ENCODE measurements around the gene MRPS33. TPM values are rescaled to one million over a fixed set of nuclear protein-coding genes. Genes with fewer than 3 reads are reported as not detected.

Gene MRPS33
- total RNA-seq, 1 experiment from 2014 or later = 30.7 TPM

DNA sequence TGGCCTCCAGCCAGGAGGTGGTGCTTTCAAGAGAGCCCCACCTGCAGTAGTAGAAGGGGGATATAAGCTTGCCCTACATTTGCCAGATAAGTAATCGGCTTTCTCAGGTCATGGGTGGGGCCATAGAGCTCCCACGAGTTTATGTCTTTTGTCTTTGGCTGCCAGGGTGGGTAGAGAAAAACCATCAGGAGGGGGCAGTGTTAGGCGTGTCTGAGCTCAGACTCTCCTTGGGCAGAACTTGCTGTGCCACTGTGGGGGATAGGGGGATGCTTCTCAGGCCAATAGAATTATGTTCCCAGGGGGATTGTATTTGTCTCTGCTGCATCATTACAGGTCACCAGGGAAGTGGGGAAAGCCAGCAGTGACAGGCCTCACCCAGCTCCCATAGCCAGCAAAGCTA lies 12.3 kb upstream of the MRPS33 start:
- Histone ChIP-seq H3K9me3 (replicated peaks) (0 out of 2 replicates have a peak, but pooled peaks cover 2% of the 10 kb centered on the region), H3K27ac (no peak overlapping the region), H3K27me3 (replicated peaks) (no peaks in the 10 kb centered on the region), H3K36me3 (no peaks in the 10 kb centered on the region), H3K4me3 (no peak overlapping the region), H3K4me1 (replicated peaks) (no peaks in the 10 kb centered on the region)
- no peak for DNase-seq (ENCODE audit: low read depth in 1 of 2, low spot score in 2 of 2)

GRCh38 chr7:141024668-141025067 lies 9.9 kb upstream of the MRPS33 start:
- H3K27ac ChIP-seq = no peak overlapping the region
- H3K36me3 ChIP-seq = no peaks in the 10 kb centered on the region
- DNase-seq (ENCODE audit: low read depth in 1 of 2, low spot score in 2 of 2) = no peak
- no peak overlapping the region for H3K4me3 ChIP-seq
- no peaks in the 10 kb centered on the region for H3K27me3 ChIP-seq (replicated peaks)
- no peaks in the 10 kb centered on the region for H3K9me3 ChIP-seq (replicated peaks)
- H3K4me1 ChIP-seq (replicated peaks) = no peaks in the 10 kb centered on the region

GRCh38 chr7:141023295-141023694 lies 8.5 kb upstream of the MRPS33 start:
- DNase-seq (ENCODE audit: low read depth in 1 of 2, low spot score in 2 of 2) = no peak
- Histone ChIP-seq H3K9me3 (replicated peaks) (no peaks in the 10 kb centered on the region), H3K36me3 (no peaks in the 10 kb centered on the region), H3K27ac (no peak overlapping the region), H3K4me1 (replicated peaks) (no peaks in the 10 kb centered on the region), H3K27me3 (replicated peaks) (no peaks in the 10 kb centered on the region), H3K4me3 (no peak overlapping the region)

DNA sequence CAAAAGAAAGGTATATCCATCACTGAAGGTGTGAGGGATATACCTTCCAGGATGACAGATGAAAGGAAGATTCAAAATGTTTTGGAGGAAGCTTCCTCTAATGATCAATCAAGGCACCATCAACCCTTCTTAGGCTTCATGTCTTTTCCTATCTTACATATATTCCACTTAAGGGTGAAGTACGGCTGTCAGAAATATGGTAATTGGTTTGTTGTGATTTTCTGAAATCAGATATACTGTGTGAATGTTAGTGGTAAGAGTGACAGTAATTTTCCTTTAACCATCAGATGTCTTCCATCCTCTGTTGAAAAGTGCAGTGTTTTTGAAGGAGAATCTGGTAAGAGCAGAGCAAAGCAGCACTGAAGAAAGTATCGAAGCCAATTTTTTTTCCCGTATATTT lies 2.8 kb upstream of the MRPS33 start:
- no peaks in the 10 kb centered on the region for H3K36me3 ChIP-seq
- no peak overlapping the region for H3K27ac ChIP-seq
- peaks cover 15% of the 10 kb centered on the region for H3K4me1 ChIP-seq (replicated peaks)
- H3K9me3 ChIP-seq (replicated peaks) = no peaks in the 10 kb centered on the region
- no peak overlapping the region for H3K4me3 ChIP-seq
- no peak for DNase-seq (ENCODE audit: low read depth in 1 of 2, low spot score in 2 of 2)
- H3K27me3 ChIP-seq (replicated peaks) = no peaks in the 10 kb centered on the region

DNA sequence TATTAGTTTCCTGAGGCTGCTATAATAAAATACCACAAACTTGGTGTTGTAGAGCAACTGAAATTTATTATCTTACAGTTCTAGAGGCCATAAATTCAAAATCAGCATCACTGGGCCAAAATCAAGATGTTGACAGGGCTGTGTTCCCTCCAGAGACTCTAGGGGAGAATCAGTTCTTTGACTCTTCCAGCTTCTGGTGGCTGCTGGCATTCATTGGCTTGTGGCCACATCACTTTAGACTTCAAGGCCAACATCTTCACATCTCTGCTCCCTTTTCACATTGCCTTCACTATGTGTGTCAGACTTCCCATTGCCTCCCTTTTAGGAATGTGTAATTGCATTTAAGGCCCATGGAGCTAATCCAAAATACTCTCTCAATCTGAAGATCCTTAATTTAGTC lies 1.6 kb upstream of the MRPS33 start:
- DNase-seq (ENCODE audit: low read depth in 1 of 2, low spot score in 2 of 2) = no peak
- no peaks in the 10 kb centered on the region for H3K9me3 ChIP-seq (replicated peaks)
- H3K4me3 ChIP-seq = no peak overlapping the region
- H3K4me1 ChIP-seq (replicated peaks) = peaks cover 18% of the 10 kb centered on the region
- H3K27ac ChIP-seq = no peak overlapping the region
- peaks cover 2% of the 10 kb centered on the region for H3K36me3 ChIP-seq
- H3K27me3 ChIP-seq (replicated peaks) = no peaks in the 10 kb centered on the region

DNA sequence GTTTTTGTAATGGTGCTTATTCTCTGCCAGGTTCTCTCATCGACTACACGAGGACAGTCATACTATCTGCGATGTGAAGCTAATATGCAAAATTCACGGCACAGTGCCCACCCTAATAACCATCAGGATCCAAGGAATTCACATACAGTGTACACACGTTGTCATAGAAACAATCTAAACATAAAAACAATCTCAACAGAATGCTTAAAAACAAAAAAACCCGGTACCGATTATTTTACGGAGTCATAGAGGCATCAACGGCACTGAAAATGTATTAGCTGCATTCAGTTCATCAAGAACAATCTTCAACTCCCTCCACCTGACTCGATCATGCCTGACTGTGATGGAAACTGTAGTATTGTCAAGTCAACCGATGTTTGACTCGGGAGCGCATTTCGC lies 628 bp downstream of the MRPS33 start:
- peaks cover 18% of the 10 kb centered on the region for H3K4me1 ChIP-seq (replicated peaks)
- H3K27ac ChIP-seq = peak overlapping the region; percentile 70
- H3K27me3 ChIP-seq (replicated peaks) = no peaks in the 10 kb centered on the region
- H3K36me3 ChIP-seq = peaks cover 20% of the 10 kb centered on the region
- no peak for DNase-seq (ENCODE audit: low read depth in 1 of 2, low spot score in 2 of 2)
- peak overlapping the region; percentile 51 for H3K4me3 ChIP-seq
- no peaks in the 10 kb centered on the region for H3K9me3 ChIP-seq (replicated peaks)

DNA sequence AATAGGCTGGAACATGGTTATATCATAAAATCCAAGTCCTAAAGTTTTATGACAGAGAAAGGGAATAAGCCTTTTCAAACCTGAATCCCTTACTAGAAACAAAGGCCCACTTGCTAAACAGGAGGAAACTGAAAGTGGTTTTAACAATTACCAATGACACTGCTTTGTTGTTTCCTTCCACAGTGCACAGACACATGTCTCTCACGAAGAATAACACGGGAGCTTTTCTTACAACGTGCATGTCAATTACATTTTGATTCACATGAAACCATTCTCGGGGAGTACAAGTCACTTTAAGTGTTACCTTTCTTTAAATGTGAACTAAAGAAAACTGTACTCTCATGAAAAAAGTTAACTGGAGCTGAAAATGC lies 1.4 kb downstream of the MRPS33 start:
- no peaks in the 10 kb centered on the region for H3K9me3 ChIP-seq (replicated peaks)
- peaks cover 25% of the 10 kb centered on the region for H3K36me3 ChIP-seq
- no peak overlapping the region for H3K4me3 ChIP-seq
- no peaks in the 10 kb centered on the region for H3K27me3 ChIP-seq (replicated peaks)
- H3K4me1 ChIP-seq (replicated peaks) = peaks cover 18% of the 10 kb centered on the region
- no peak for DNase-seq (ENCODE audit: low read depth in 1 of 2, low spot score in 2 of 2)
- H3K27ac ChIP-seq = no peak overlapping the region

DNA sequence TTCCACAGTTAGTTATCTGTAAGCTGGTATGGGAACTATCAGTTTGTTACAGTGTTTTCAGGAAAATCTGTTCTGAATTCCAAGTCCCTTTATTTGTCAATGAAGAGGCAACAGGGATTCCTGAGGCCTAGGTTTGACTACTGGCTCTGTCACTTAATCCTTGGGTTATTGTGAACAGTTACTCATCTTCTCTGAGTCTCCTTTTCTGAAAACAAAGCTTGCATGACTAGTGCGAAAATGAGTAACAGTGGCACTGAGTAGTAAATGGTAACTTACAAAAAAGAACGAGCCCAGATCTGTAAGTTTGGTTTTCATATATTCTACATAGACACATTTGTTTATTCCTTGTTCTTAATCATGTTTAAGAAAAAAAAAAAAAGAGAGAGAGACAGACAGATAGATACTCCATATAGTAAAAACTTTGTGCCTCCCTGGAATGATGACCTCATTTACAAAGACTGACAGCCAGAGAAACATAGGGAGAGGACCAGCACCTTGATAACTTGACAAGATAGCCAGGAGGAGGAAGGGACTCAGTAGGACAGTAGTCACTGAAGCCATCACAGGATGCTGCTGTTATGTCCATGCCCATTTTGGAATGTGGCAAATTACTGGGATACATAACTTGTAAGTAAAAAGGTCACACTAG lies 1.9 kb downstream of the MRPS33 start:
- no peaks in the 10 kb centered on the region for H3K9me3 ChIP-seq (replicated peaks)
- H3K4me3 ChIP-seq = no peak overlapping the region
- no peaks in the 10 kb centered on the region for H3K27me3 ChIP-seq (replicated peaks)
- peaks cover 30% of the 10 kb centered on the region for H3K36me3 ChIP-seq
- H3K27ac ChIP-seq = no peak overlapping the region
- DNase-seq (ENCODE audit: low read depth in 1 of 2, low spot score in 2 of 2) = peak in 1 of 2 experiments; percentile 19
- H3K4me1 ChIP-seq (replicated peaks) = peaks cover 18% of the 10 kb centered on the region

DNA sequence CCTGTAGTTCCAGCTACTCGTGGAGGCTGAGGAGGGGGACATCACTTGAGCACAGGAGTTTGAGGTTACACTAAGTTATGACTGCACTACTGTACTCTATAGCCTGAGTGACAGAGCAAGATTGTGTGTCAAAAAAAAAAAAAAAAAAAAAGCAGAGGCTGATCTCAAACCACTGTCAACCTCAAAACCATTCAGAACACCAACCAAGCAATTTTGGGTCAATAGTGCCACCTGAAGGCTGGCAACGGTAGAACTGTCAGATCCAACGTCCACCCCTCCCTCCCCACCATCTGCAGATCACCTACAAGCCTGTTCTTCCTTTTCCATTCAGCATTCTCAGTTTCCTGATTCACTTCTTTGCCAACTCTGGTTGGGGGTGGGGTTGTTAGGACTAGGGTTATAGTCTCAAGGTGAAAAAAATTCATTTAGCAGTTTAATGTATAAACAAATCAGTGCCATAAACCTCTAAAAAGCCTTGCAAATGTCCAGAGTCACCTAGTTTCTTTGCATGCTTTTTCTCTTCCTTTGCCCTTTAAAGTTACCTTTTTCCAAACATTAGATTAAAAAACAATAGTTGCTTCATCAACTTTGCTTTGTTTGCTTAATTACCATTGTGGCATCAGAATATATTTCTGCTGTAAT lies 2.6 kb downstream of the MRPS33 start:
- Histone ChIP-seq H3K36me3 (peaks cover 31% of the 10 kb centered on the region), H3K27me3 (replicated peaks) (no peaks in the 10 kb centered on the region), H3K27ac (no peak overlapping the region), H3K9me3 (replicated peaks) (no peaks in the 10 kb centered on the region), H3K4me1 (replicated peaks) (peaks cover 18% of the 10 kb centered on the region), H3K4me3 (no peak overlapping the region)
- peak; percentile 52 to 54 for DNase-seq (ENCODE audit: low read depth in 1 of 2, low spot score in 2 of 2)

DNA sequence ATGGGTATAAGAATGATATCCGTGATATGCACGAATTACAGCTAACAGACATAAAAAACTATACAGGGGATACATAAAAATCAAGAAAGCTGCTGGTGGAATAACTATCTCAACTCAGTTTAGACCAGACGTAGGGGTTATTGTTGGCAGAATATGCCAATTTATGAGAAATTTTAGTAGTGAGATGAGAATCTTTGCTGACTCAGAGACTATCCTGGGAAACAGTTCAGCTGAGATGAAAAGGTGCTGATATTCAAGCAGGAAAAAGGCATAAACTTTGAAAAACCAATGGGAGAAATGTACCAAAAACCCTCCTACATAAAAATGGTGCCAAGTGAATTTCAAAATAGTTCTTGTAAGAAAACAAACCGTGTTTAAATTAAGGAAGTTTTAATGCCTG lies 3.3 kb downstream of the MRPS33 start:
- Histone ChIP-seq H3K4me1 (replicated peaks) (peaks cover 18% of the 10 kb centered on the region), H3K27me3 (replicated peaks) (no peaks in the 10 kb centered on the region), H3K36me3 (peaks cover 31% of the 10 kb centered on the region), H3K9me3 (replicated peaks) (no peaks in the 10 kb centered on the region), H3K27ac (no peak overlapping the region), H3K4me3 (no peak overlapping the region)
- no peak for DNase-seq (ENCODE audit: low read depth in 1 of 2, low spot score in 2 of 2)

DNA sequence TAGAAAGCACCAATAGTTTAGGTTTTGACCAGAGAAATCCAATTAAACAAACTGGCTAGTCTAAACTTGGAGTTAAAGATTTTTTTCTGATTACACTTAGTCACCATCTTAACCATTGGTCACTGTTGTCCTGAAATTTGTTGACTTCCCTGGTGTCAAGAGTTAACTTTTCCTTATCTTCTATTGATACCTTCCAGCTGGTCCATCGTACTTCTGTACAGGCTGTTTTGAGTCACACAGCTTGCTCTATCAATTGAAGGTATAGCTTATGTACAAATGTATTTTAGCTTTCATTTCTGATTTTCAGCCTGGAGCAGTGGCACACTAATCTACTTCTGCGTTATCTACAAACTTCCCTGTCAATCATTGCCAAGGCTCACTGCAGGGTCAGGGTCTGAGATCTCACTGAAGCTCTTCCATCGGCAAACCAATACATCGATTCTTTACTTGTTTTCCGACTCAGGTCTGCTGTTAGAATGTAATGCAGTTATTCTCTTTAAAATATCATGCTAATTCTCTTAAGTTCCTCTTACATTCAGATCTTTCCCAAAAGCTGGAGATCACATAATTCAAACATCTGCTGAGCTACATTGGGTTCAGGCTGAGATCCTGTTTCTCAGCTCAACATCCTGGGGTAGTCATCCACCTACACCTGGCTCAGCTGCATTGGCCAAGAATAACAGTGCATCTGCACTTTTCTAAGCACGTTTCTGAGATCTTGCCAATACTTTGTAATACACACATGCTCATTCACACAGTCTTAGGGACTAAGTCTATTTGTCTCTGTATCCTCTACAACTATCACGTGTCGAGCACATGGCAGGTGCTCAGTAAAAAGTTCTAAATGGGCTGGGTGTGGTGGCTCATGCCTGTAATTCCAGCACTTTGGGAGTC lies 11.3 kb downstream of the MRPS33 start:
- no peaks in the 10 kb centered on the region for H3K9me3 ChIP-seq (replicated peaks)
- no peak overlapping the region for H3K4me3 ChIP-seq
- no peaks in the 10 kb centered on the region for H3K4me1 ChIP-seq (replicated peaks)
- H3K27ac ChIP-seq = no peak overlapping the region
- H3K36me3 ChIP-seq = peaks cover 7% of the 10 kb centered on the region; the same call in 1 of the 2 replicates
- no peaks in the 10 kb centered on the region for H3K27me3 ChIP-seq (replicated peaks)
- no peak for DNase-seq (ENCODE audit: low read depth in 1 of 2, low spot score in 2 of 2)

- H3K4me1 ChIP-seq (replicated peaks) = no peaks in the 10 kb centered on the region
- H3K9me3 ChIP-seq (replicated peaks) = no peaks in the 10 kb centered on the region
- H3K4me3 ChIP-seq = no peak overlapping the region
- DNase-seq (ENCODE audit: low read depth in 1 of 2, low spot score in 2 of 2) = no peak
- H3K27me3 ChIP-seq (replicated peaks) = no peaks in the 10 kb centered on the region
- H3K27ac ChIP-seq = no peak overlapping the region
- H3K36me3 ChIP-seq = no peaks in the 10 kb centered on the region
These were observed 13.2 kb downstream of the MRPS33 start for GRCh38 chr7:141001546-141001945.

- no peaks in the 10 kb centered on the region for H3K27me3 ChIP-seq (replicated peaks)
- no peak overlapping the region for H3K4me3 ChIP-seq
- H3K36me3 ChIP-seq = no peaks in the 10 kb centered on the region
- H3K27ac ChIP-seq = no peak overlapping the region
- H3K9me3 ChIP-seq (replicated peaks) = no peaks in the 10 kb centered on the region
- no peaks in the 10 kb centered on the region for H3K4me1 ChIP-seq (replicated peaks)
- no peak for DNase-seq (ENCODE audit: low read depth in 1 of 2, low spot score in 2 of 2)
These were observed 13.6 kb downstream of the MRPS33 start for GRCh38 chr7:141001122-141001521.

- Histone ChIP-seq H3K27ac (no peak overlapping the region), H3K36me3 (no peaks in the 10 kb centered on the region), H3K9me3 (replicated peaks) (no peaks in the 10 kb centered on the region), H3K4me1 (replicated peaks) (no peaks in the 10 kb centered on the region), H3K27me3 (replicated peaks) (no peaks in the 10 kb centered on the region), H3K4me3 (no peak overlapping the region)
- no peak for DNase-seq (ENCODE audit: low read depth in 1 of 2, low spot score in 2 of 2)
These were observed 16.0 kb downstream of the MRPS33 start for GRCh38 chr7:140998715-140999114.

Data from SJSA1 (cell line).